Upper lobe of left lung (tissue), 6 donors: ENCODE measurements around the gene DLGAP4. TPM values are rescaled to one million over a fixed set of nuclear protein-coding genes. Genes with fewer than 3 reads are reported as not detected.
A peak's percentile ranks its signal among the peaks of the same experiment; 100 is the strongest.

Source experiments
- ATAC-seq, 2 donors: fragments of 200-7000 bp; cut with Tn5 transposase; one replicate each; pipeline ENCODE4 v1.9.1; 2022; ENCODE audit warnings: mild to moderate bottlenecking in 2 of 2, moderate library complexity in 2 of 2; ENCODE audit not compliant: low FRiP score in 2 of 2
- DNase-seq, 2 donors: peaks; one replicate each; pipeline ENCODE4 v3.0.0-alpha.2; 2019 to 2020
- H3K27ac ChIP-seq, 4 donors: fragments of 200-600 bp; sonication (generic); one replicate each; pipeline ENCODE4 v1.5.1; 2016 to 2019
- H3K27me3 ChIP-seq, 4 donors: fragments of 200-600 bp; sonication (generic); one replicate each; pipeline ENCODE4 v1.5.1; 2017 to 2019
- H3K36me3 ChIP-seq, 4 donors: fragments of 200-600 bp; sonication (generic); one replicate each; pipeline ENCODE4 v1.5.1; 2016 to 2019
- H3K4me1 ChIP-seq, 4 donors: fragments of 200-600 bp; sonication (generic); one replicate each; pipeline ENCODE4 v1.5.1; 2018 to 2019
- H3K4me3 ChIP-seq, 4 donors: fragments of 200-600 bp; sonication (generic); one replicate each; pipeline ENCODE4 v1.5.1; 2017 to 2019; ENCODE audit warnings: mild to moderate bottlenecking in 2 of 4, moderate library complexity in 1 of 4
- H3K9me3 ChIP-seq, 4 donors: fragments of 200-600 bp; sonication (generic); one replicate each; pipeline ENCODE4 v1.5.1; 2018 to 2019
- EP300 ChIP-seq, 4 donors: sonication (generic); formaldehyde crosslinking; IDR thresholded peaks; one replicate each; pipeline ENCODE4 v1.5.1; 2017; ENCODE audit warnings: antibody characterized with exemption in 4 of 4, control low read depth in 2 of 4
- POLR2A ChIP-seq, 4 donors: fragments of 450-650 bp; IDR thresholded peaks; one replicate each; pipeline ENCODE4 v1.5.1; 2016 to 2017; ENCODE audit warnings: antibody characterized with exemption in 4 of 4, mild to moderate bottlenecking in 2 of 4
- POLR2AphosphoS5 ChIP-seq, 2 donors: sonication (generic); formaldehyde crosslinking; IDR thresholded peaks; one replicate each; pipeline ENCODE4 v1.5.1; 2017; ENCODE audit warnings: antibody characterized with exemption in 2 of 2
- WGBS, 2 donors: methylation state at CpG; one replicate each; pipeline ENCODE4 v1.1.5; 2017 to 2018; 5-methylcytosine and 5-hydroxymethylcytosine counted together
- total RNA-seq, 6 donors: library from RNA; depleted of rRNA in 4 of 6; stranded (reverse); fragments of >200 nt in 4 of 6; gene quantifications; one replicate each; pipeline versions ENCODE4 v1.1.0 to v1.2.1, GENCODE V29; 2016 to 2021
- TF ChIP-seq, protein P1 (sequence below), 6 experiments: fragments of 450-650 bp in 4 of 6; fragments of 200-600 bp in 2 of 6; sonication (generic) in 2 of 6; IDR thresholded peaks; one replicate each; pipeline ENCODE4 v1.5.1; 2016 to 2019; ENCODE audit warnings: antibody characterized with exemption in 6 of 6
- donor health status: DM: no; HTN: no; CAD: no; lungs with moderate emphysema.
- donor health status: DM: no; HTN: yes; CAD: no; lungs with severe emphysema.

The DLGAP4 gene
- total RNA-seq, 6 donors from 2014 or later: 31.5 to 92.0 (median 49.9) TPM

DNA sequence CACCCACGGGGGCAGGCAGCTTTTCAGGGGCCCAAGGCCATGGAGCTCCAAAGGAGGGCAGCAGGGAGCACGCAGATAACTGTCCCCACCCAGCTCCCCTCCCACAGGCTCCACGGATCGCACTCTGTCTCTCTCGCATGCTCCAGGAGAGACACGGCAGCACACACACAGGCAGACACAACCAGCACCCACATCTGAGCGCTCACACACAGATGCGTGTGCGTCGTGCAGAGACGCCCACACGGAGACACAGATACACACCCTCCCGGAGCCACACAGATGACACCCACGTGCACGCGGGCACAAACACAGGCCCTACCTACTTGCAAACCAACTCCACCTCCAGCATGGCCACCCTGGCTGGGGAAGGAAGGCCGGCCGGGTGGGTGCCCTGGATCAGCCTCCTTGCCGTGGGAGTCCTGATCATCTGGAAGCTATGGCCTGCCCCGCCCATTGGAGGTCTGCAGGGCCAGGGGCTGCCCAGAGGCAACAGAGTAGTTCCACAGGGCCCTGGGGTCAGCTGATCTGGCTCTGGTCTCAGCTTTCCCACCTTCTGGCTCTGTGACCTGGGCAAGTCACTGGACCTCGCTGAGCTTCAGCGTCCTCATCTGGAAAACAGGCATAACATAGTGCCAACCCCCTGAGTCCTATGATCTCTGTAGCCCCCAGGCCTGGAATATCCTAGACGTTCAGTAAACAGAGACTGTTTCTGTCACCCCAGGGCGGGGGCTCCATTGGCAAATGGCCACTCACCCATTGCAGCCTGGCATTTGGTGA, 38.3 kb upstream of the DLGAP4 start:
- Histone ChIP-seq H3K4me1 (no peaks in the 10 kb centered on the region), H3K36me3 (no peaks in the 10 kb centered on the region), H3K27ac (no peak overlapping the region), H3K9me3 (no peaks in the 10 kb centered on the region), H3K27me3 (no peaks in the 10 kb centered on the region), H3K4me3 (no peak overlapping the region)
- WGBS, 2 donors: 74 to 89% methylated on average over 7 to 23 of the region's 24 CpGs
- TF ChIP-seq EP300 (IDR thresholded peaks at IDR 0.05) (no peak), POLR2A (IDR thresholded peaks at IDR 0.05) (no peak), POLR2AphosphoS5 (IDR thresholded peaks at IDR 0.05) (no peak)
- TF ChIP-seq, protein P1, sequence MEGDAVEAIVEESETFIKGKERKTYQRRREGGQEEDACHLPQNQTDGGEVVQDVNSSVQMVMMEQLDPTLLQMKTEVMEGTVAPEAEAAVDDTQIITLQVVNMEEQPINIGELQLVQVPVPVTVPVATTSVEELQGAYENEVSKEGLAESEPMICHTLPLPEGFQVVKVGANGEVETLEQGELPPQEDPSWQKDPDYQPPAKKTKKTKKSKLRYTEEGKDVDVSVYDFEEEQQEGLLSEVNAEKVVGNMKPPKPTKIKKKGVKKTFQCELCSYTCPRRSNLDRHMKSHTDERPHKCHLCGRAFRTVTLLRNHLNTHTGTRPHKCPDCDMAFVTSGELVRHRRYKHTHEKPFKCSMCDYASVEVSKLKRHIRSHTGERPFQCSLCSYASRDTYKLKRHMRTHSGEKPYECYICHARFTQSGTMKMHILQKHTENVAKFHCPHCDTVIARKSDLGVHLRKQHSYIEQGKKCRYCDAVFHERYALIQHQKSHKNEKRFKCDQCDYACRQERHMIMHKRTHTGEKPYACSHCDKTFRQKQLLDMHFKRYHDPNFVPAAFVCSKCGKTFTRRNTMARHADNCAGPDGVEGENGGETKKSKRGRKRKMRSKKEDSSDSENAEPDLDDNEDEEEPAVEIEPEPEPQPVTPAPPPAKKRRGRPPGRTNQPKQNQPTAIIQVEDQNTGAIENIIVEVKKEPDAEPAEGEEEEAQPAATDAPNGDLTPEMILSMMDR (IDR thresholded peaks at IDR 0.05): no peak
- no peak for ATAC-seq
- peak in 1 of 2 donors; percentile 68 for DNase-seq

DNA sequence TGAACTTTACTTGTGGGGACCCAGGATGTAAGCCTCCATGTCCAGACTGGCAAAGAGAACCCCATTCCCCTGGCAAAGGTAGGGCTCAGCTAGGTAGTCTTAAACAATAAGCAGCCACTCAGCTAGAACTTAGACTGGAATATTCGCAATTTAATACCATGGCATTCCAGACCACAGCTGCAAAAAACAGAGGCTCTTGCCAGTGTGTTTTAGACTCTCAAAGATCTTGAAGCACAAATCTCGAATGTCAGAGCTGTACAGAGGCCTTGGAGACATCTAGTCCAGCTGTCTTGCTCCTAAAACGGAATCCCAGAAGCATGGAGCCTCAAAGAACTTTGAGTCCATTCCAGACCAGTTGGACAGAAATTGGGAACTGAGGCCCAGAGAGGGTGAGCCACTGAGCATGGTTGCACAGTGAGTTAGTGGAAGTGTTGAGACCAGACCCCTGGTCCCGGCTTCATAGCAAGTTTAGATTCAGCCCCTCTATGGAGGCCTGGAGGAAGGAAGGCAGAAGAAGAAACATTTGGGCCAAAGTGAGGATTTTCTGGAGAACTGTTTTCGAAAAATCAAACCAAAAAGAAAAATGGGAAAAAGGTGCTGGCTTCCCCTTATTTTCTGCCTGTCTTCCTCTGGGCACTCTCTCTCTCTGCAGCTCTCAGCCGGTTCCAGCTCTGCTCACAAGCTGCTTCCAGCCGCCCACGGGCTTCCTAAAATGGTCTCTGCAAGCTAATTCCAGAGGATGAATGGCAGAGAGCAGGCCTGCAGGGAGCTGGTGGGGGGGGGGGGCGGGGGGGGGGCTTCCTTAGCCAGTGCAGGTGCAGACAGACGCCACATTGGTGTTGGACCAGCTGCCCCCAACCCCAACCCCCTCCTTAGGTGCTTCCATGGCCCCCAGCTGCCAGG, 37.4 kb upstream of the DLGAP4 start:
- H3K4me1 ChIP-seq: no peaks in the 10 kb centered on the region
- TF ChIP-seq, protein P1 (IDR thresholded peaks at IDR 0.05): no peak
- TF ChIP-seq EP300 (IDR thresholded peaks at IDR 0.05) (no peak), POLR2A (IDR thresholded peaks at IDR 0.05) (no peak), POLR2AphosphoS5 (IDR thresholded peaks at IDR 0.05) (no peak)
- DNase-seq: no peak
- 74 to 78% methylated on average over 9 to 10 of the region's 10 CpGs for WGBS, 2 donors
- H3K36me3 ChIP-seq: no peaks in the 10 kb centered on the region
- H3K27ac ChIP-seq: no peak overlapping the region
- no peak for ATAC-seq
- H3K27me3 ChIP-seq: no peaks in the 10 kb centered on the region
- H3K9me3 ChIP-seq: no peaks in the 10 kb centered on the region
- H3K4me3 ChIP-seq: no peak overlapping the region

DNA sequence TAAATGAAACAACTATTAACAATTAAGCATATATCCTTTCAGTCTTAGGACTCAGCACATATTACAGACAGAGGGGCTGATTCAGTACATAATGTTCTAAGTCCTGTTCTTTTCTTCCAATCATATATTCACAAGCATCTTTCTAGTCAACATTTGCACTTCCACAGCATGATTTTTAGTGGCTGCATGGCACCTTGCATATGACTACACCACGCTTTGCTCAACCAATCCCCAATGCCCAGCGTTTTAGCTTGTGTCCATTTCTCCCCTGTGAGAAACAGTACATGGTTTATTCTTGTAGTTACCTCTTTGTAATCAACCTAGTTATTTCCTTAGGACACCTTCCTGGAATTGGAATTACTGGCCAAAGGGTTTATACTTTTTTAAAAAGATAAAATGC, 36.6 kb upstream of the DLGAP4 start:
- WGBS, 2 donors: 79 to 88% methylated on average over 2 of the region's 2 CpGs
- Histone ChIP-seq H3K4me1 (no peaks in the 10 kb centered on the region), H3K27me3 (peaks cover 0 to 2% (median 0%) of the 10 kb centered on the region in 4 donors), H3K27ac (no peak overlapping the region), H3K36me3 (no peaks in the 10 kb centered on the region), H3K4me3 (no peak overlapping the region), H3K9me3 (no peaks in the 10 kb centered on the region)
- no peak for TF ChIP-seq EP300 (IDR thresholded peaks at IDR 0.05)
- TF ChIP-seq POLR2A (IDR thresholded peaks at IDR 0.05): no peak
- TF ChIP-seq POLR2AphosphoS5 (IDR thresholded peaks at IDR 0.05): no peak
- TF ChIP-seq, protein P1 (IDR thresholded peaks at IDR 0.05): no peak
- ATAC-seq (no peak), DNase-seq (no peak)

DNA sequence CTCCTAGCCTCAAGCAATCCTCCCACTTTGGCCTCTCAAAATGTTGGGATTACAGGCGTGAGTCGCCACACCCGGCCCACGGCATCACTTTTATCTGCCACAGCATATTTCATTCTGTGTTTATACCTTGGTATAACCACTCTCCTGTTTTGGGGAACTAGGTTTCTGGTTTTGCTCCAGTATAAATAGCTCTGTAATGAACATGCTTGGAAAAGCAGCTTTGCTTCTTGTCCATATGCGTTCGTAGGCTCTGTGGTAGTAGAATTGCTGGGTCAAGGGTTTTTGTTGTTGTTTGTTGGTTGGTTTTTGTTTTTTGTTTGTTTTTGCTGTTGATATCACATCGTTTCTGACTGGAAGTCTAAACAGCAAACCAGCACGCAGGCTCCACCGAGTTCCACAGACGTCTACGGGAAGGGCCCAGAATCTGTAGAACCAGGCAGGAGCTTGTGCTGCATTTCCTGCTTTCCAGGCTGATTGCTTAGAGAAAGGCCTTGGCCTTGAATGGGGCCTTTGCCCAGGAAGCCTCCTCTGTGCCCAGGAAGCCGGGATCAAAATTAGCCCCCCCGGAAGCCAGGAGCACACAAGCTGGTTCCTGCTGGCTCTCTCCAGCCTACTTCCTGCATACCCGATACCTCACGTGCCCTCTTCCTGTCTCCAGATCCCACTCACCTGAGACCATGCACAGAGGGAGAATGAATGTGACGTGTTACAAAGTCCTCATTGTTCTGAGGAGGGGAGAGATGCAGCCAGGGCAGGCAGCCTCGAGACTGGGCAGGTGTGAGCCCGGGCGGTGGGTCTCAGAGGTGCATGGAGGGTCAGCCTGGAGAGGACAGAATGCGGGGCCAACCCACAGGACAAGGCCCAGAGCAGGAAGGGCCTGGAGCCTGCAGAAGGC, 35.1 kb upstream of the DLGAP4 start:
- Histone ChIP-seq H3K27me3 (peaks cover 0 to 2% (median 0%) of the 10 kb centered on the region in 4 donors), H3K9me3 (no peaks in the 10 kb centered on the region), H3K4me1 (no peaks in the 10 kb centered on the region), H3K36me3 (no peaks in the 10 kb centered on the region), H3K27ac (no peak overlapping the region), H3K4me3 (no peak overlapping the region)
- WGBS, 2 donors: 76 to 77% methylated on average over 20 of the region's 20 CpGs
- no peak for ATAC-seq
- TF ChIP-seq POLR2AphosphoS5 (IDR thresholded peaks at IDR 0.05): no peak
- TF ChIP-seq POLR2A (IDR thresholded peaks at IDR 0.05): no peak
- TF ChIP-seq, protein P1 (IDR thresholded peaks at IDR 0.05): no peak
- TF ChIP-seq EP300 (IDR thresholded peaks at IDR 0.05): no peak
- peak in 1 of 2 donors; percentile 59 for DNase-seq
